NB4 (cell line): ENCODE results near the gene CSPG5.

Experiments used
- CTCF ChIP-seq: IDR thresholded peaks from one replicate; pipeline ENCODE4 v1.5.1; 2012; ENCODE audit warnings: low read depth, low read length
- MAX ChIP-seq: IDR thresholded peaks from 2 replicates; pipeline ENCODE4 v1.6.1; 2011; ENCODE audit warnings: low read depth, low read length
- MYC ChIP-seq: IDR thresholded peaks from 2 replicates; pipeline ENCODE4 v1.6.1; 2011; ENCODE audit warnings: low read depth, low read length
- POLR2A ChIP-seq: IDR thresholded peaks from 2 replicates; pipeline ENCODE4 v1.6.1; 2011; ENCODE audit warnings: mild to moderate bottlenecking; ENCODE audit not compliant: insufficient read length; ENCODE audit errors: extremely low read depth

GRCh38 chr3:47553407-47553806 lies 25.3 kb downstream of the CSPG5 start:
- no peak for TF ChIP-seq CTCF
- TF ChIP-seq POLR2A, result no peak
- TF ChIP-seq MAX, result no peak
- TF ChIP-seq MYC, result no peak
